Natural killer cell (primary cell): ENCODE measurements around the gene ATM. TPM values are rescaled to one million over a fixed set of nuclear protein-coding genes. Genes with fewer than 3 reads are reported as not detected.

Experiments
- ATAC-seq, 3 donors: fragments of 150-1000 bp in 2 of 3; fragments of 200-7000 bp in 1 of 3; cut with Tn5 transposase; 1 replicate in 1 of 3; 2 replicates in 2 of 3; pipeline ENCODE4 v1.10.0; 2021; ENCODE audit warnings: mild to moderate bottlenecking in 2 of 3, moderate library complexity in 2 of 3
- DNase-seq, 2 donors: peaks; one replicate each; pipeline versions ENCODE4 v3.0.0 to v3.0.0-alpha.2; 2013 to 2021; ENCODE audit warnings: mixed read lengths in 1 of 2
- H3K27ac ChIP-seq: one replicate; pipeline ENCODE4 v1.5.1; 2013; ENCODE audit warnings: mild to moderate bottlenecking, low read length
- H3K27me3 ChIP-seq: one replicate; pipeline ENCODE4 v1.6.1; 2013; ENCODE audit warnings: low read length; ENCODE audit not compliant: control insufficient read depth, insufficient read depth
- H3K36me3 ChIP-seq: one replicate; pipeline ENCODE4 v1.6.1; 2013; ENCODE audit warnings: low read length; ENCODE audit not compliant: control insufficient read depth, insufficient read depth
- H3K4me1 ChIP-seq: one replicate; pipeline ENCODE4 v1.6.1; 2013; ENCODE audit warnings: low read length; ENCODE audit not compliant: control insufficient read depth, insufficient read depth
- H3K4me3 ChIP-seq: one replicate; pipeline ENCODE4 v1.5.1; 2013; ENCODE audit warnings: low read length
- H3K9me3 ChIP-seq: one replicate; pipeline ENCODE4 v1.6.1; 2013; ENCODE audit warnings: low read length; ENCODE audit not compliant: control insufficient read depth, insufficient read depth
- H3K27ac Mint-ChIP-seq, 2 donors: one replicate each; pipeline ENCODE4 v1.8.0; 2022; ENCODE audit warnings: mild to moderate bottlenecking in 2 of 2, mixed read lengths in 2 of 2, moderate library complexity in 1 of 2
- H3K27me3 Mint-ChIP-seq, 2 donors: one replicate each; pipeline ENCODE4 v1.8.0; 2022; ENCODE audit warnings: low read depth in 2 of 2, mixed read lengths in 2 of 2
- H3K36me3 Mint-ChIP-seq: one replicate; pipeline ENCODE4 v1.8.0; 2022; ENCODE audit warnings: mixed read lengths
- H3K4me1 Mint-ChIP-seq, 2 donors: one replicate each; pipeline ENCODE4 v1.8.0; 2022; ENCODE audit warnings: mixed read lengths in 2 of 2
- H3K4me3 Mint-ChIP-seq: one replicate; pipeline ENCODE4 v1.8.0; 2022; ENCODE audit warnings: mild to moderate bottlenecking, moderate library complexity, mixed read lengths
- H3K9me3 Mint-ChIP-seq, 2 donors: one replicate each; pipeline ENCODE4 v1.8.0; 2022; ENCODE audit warnings: mixed read lengths in 2 of 2
- WGBS: methylation state at CpG from one replicate; pipeline ENCODE4 v1.1.7; 2013; ENCODE audit warnings: missing lambda C conversion rate; ENCODE audit not compliant: insufficient coverage; 5-methylcytosine and 5-hydroxymethylcytosine counted together
- intact Hi-C: fragments of 100-400 bp; cut with micrococcal nuclease; formaldehyde crosslinking; loops from one replicate; pipeline ENCODE4 v1.14.2; 2022
- total RNA-seq, 4 donors: library from RNA; stranded (reverse); fragments of 120-200 nt in 1 of 4; gene quantifications; one replicate each; pipeline versions ENCODE4 v1.2.3 to v1.2.4, GENCODE V29; 2013 to 2022
- TF ChIP-seq, protein P1 (sequence below): fragments of 200-600 bp; IDR thresholded peaks from one replicate; pipeline ENCODE4 v1.8.0; 2022; ENCODE audit warnings: antibody characterized with exemption

Gene ATM
- total RNA-seq, 3 donors from 2014 or later (not counting 1 experiment from before 2014, with no cell fraction given) = 502 to 568 (median 539) TPM

- H3K9me3 ChIP-seq = no peaks in the 10 kb centered on the region
- intact Hi-C loops = loop anchor here (1.0 kb wide), 1 partner anchor 18 kb away; the partner anchor contains the start of gene ATM
- ATAC-seq = peak; percentile 48 to 63 (median 62)
- Mint-ChIP-seq H3K9me3 (no peaks in the 10 kb centered on the region), H3K27ac (peak overlapping the region in 1 of 2 donors; percentile 95), H3K27me3 (no peaks in the 10 kb centered on the region), H3K4me3 (peak overlapping the region; percentile 86), H3K4me1 (peaks cover 67 to 74% of the 10 kb centered on the region in 2 donors), H3K36me3 (peaks cover 4% of the 10 kb centered on the region)
- no peaks in the 10 kb centered on the region for H3K27me3 ChIP-seq
- TF ChIP-seq, protein P1, sequence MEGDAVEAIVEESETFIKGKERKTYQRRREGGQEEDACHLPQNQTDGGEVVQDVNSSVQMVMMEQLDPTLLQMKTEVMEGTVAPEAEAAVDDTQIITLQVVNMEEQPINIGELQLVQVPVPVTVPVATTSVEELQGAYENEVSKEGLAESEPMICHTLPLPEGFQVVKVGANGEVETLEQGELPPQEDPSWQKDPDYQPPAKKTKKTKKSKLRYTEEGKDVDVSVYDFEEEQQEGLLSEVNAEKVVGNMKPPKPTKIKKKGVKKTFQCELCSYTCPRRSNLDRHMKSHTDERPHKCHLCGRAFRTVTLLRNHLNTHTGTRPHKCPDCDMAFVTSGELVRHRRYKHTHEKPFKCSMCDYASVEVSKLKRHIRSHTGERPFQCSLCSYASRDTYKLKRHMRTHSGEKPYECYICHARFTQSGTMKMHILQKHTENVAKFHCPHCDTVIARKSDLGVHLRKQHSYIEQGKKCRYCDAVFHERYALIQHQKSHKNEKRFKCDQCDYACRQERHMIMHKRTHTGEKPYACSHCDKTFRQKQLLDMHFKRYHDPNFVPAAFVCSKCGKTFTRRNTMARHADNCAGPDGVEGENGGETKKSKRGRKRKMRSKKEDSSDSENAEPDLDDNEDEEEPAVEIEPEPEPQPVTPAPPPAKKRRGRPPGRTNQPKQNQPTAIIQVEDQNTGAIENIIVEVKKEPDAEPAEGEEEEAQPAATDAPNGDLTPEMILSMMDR = no peak
- peaks cover 50% of the 10 kb centered on the region for H3K4me1 ChIP-seq
- peak in 1 of 2 donors; percentile 56 for DNase-seq
- no peak overlapping the region for H3K4me3 ChIP-seq
- H3K27ac ChIP-seq = peak overlapping the region; percentile 82
- WGBS = 33% methylated on average over 2 of the region's 4 CpGs
- H3K36me3 ChIP-seq = peaks cover 37% of the 10 kb centered on the region
Observed at GRCh38 chr11:108241330-108242037, 18.6 kb downstream of the ATM start.

- Histone ChIP-seq H3K4me1 (peaks cover 46% of the 10 kb centered on the region), H3K27me3 (no peaks in the 10 kb centered on the region), H3K4me3 (no peak overlapping the region), H3K27ac (peak overlapping the region; percentile 82), H3K9me3 (no peaks in the 10 kb centered on the region), H3K36me3 (peaks cover 46% of the 10 kb centered on the region)
- ATAC-seq (no peak), DNase-seq (no peak)
- Mint-ChIP-seq H3K4me1 (peaks cover 62 to 69% of the 10 kb centered on the region in 2 donors), H3K36me3 (peaks cover 8% of the 10 kb centered on the region), H3K27ac (peak overlapping the region in 1 of 2 donors; percentile 95), H3K4me3 (peak overlapping the region; percentile 86), H3K27me3 (no peaks in the 10 kb centered on the region), H3K9me3 (no peaks in the 10 kb centered on the region)
- intact Hi-C loops = no loop called here
- 100% methylated on average over 1 of the region's 2 CpGs for WGBS
- TF ChIP-seq, protein P1 = no peak
Observed at GRCh38 chr11:108242422-108242821, 19.6 kb downstream of the ATM start.

DNA sequence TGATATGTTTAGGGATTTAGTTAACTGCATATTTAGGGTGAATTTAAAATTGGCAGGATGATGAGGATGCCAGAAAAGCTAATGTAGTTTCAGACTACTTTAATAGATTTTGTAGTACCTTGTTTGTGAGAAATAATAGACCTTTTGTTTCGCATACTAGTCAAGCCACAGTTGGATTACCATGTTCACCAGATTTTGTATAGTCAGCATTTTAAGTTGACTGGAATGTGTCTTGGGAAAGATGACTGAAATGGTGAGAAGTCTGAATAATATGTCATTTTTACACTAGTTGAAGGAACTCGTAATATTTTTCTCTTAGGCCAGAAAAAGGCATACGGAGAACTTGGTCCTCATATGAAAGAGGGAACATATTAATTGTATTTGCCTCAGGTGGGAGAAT, 23.4 kb downstream of the ATM start:
- H3K4me3 Mint-ChIP-seq = no peak overlapping the region

More for the DNA sequence above, 23.4 kb downstream of the ATM start:
- peaks cover 23% of the 10 kb centered on the region for H3K4me1 ChIP-seq
- intact Hi-C loops = no loop called here
- H3K4me1 Mint-ChIP-seq = peaks cover 35 to 43% of the 10 kb centered on the region in 2 donors
- WGBS = 65% methylated on average over 3 of the region's 3 CpGs
- H3K9me3 Mint-ChIP-seq = no peaks in the 10 kb centered on the region
- TF ChIP-seq, protein P1 = no peak
- H3K27ac ChIP-seq = no peak overlapping the region
- DNase-seq = no peak
- H3K9me3 ChIP-seq = no peaks in the 10 kb centered on the region
- H3K27me3 ChIP-seq = no peaks in the 10 kb centered on the region
- peak overlapping the region; percentile 76 to 88 for H3K27ac Mint-ChIP-seq
- H3K36me3 ChIP-seq = peaks cover 70% of the 10 kb centered on the region
- peaks cover 19% of the 10 kb centered on the region for H3K36me3 Mint-ChIP-seq
- no peaks in the 10 kb centered on the region for H3K27me3 Mint-ChIP-seq
- H3K4me3 ChIP-seq = no peak overlapping the region
- ATAC-seq = no peak
